Calu3 (cell line): ENCODE data around the gene SMIM7. TPM values are rescaled to one million over a fixed set of nuclear protein-coding genes. Genes with fewer than 3 reads are reported as not detected.
"Not testable (repeated sequence)": the region's sequence is repeated elsewhere in the genome, so short reads cannot be mapped to it uniquely, and the experiment has no call there.

ENCODE experiments used
- BruUV-seq: library from RNA; stranded (reverse); fragments of 400-500 nt; replicated peaks from 2 replicates; lab custom pipeline; 2021; lab: Mats Ljungman, UMichigan
- CTCF ChIA-PET: fragments of 300-600 bp; sonication (Branson Sonifier 250); formaldehyde crosslinking; loops from one replicate; lab custom pipeline; 2022; ENCODE audit warnings: antibody characterized with exemption; lab: Charles Lee
- DNase-seq: peaks from one replicate; pipeline ENCODE4 v3.0.0; 2022
- H3K27ac Mint-ChIP-seq: one replicate; pipeline ENCODE4 v1.8.0; 2022; ENCODE audit warnings: mixed read lengths; ENCODE audit not compliant: unreplicated experiment
- H3K27me3 Mint-ChIP-seq: one replicate; pipeline ENCODE4 v1.8.0; 2022; ENCODE audit warnings: mixed read lengths; ENCODE audit not compliant: unreplicated experiment
- H3K36me3 Mint-ChIP-seq: one replicate; pipeline ENCODE4 v1.8.0; 2022; ENCODE audit warnings: mild to moderate bottlenecking, moderate library complexity, mixed read lengths; ENCODE audit not compliant: insufficient read depth, unreplicated experiment
- H3K4me1 Mint-ChIP-seq: one replicate; pipeline ENCODE4 v1.8.0; 2022; ENCODE audit warnings: mild to moderate bottlenecking, low read depth, mixed read lengths; ENCODE audit not compliant: unreplicated experiment
- H3K4me3 Mint-ChIP-seq: one replicate; pipeline ENCODE4 v1.8.0; 2022; ENCODE audit warnings: mild to moderate bottlenecking, low read depth, moderate library complexity, mixed read lengths; ENCODE audit not compliant: unreplicated experiment
- H3K9me3 Mint-ChIP-seq: one replicate; pipeline ENCODE4 v1.8.0; 2022; ENCODE audit warnings: low read depth, mixed read lengths; ENCODE audit not compliant: unreplicated experiment
- CTCF ChIP-seq: fragments of 200-600 bp; IDR thresholded peaks from one replicate; pipeline ENCODE4 v1.8.0; 2022; ENCODE audit warnings: antibody characterized with exemption; ENCODE audit not compliant: unreplicated experiment
- intact Hi-C: fragments of 100-400 bp; cut with micrococcal nuclease; formaldehyde crosslinking; loops from one replicate; pipeline ENCODE4 v1.10.0; 2022; ENCODE audit not compliant: unreplicated experiment
- total RNA-seq: library from RNA; stranded (reverse); gene quantifications from 2 replicates; pipeline ENCODE4 v1.2.3, GENCODE V29; 2022

The SMIM7 gene
- total RNA-seq, 1 experiment from 2014 or later = 40.9 TPM

GRCh38 chr19:16678498-16678897 is 18.6 kb upstream of the SMIM7 start:
- H3K9me3 Mint-ChIP-seq = no peaks in the 10 kb centered on the region
- H3K27me3 Mint-ChIP-seq = no peaks in the 10 kb centered on the region
- no TSS peak for BruUV-seq
- TF ChIP-seq CTCF = no peak
- DNase-seq = no peak
- no peak overlapping the region for H3K27ac Mint-ChIP-seq
- CTCF ChIA-PET = interaction anchor here (0.6 to 0.7 kb wide), 2 partner anchors 10 to 1834 kb away, joined by 3 to 4 read pairs; no protein-coding TSS in a partner anchor
- no peaks in the 10 kb centered on the region for H3K4me1 Mint-ChIP-seq
- intact Hi-C loops = no loop called here
- H3K4me3 Mint-ChIP-seq = no peak overlapping the region
- no peaks in the 10 kb centered on the region for H3K36me3 Mint-ChIP-seq

GRCh38 chr19:16677055-16677454 is 17.1 kb upstream of the SMIM7 start:
- intact Hi-C loops = no loop called here
- Mint-ChIP-seq H3K9me3 (no peaks in the 10 kb centered on the region), H3K4me3 (no peak overlapping the region), H3K4me1 (no peaks in the 10 kb centered on the region), H3K27me3 (no peaks in the 10 kb centered on the region), H3K36me3 (no peaks in the 10 kb centered on the region), H3K27ac (no peak overlapping the region)
- no peak for DNase-seq
- CTCF ChIA-PET = interaction anchor here (0.6 kb wide), 2 partner anchors 52 to 95 kb away, joined by 3 to 5 read pairs; no protein-coding TSS in a partner anchor
- BruUV-seq = no TSS peak
- TF ChIP-seq CTCF = no peak

- Mint-ChIP-seq H3K36me3 (no peaks in the 10 kb centered on the region), H3K27ac (no peak overlapping the region), H3K27me3 (no peaks in the 10 kb centered on the region), H3K4me1 (no peaks in the 10 kb centered on the region), H3K4me3 (no peak overlapping the region), H3K9me3 (no peaks in the 10 kb centered on the region)
- DNase-seq = no peak
- TF ChIP-seq CTCF = no peak
- BruUV-seq = no TSS peak
- CTCF ChIA-PET = interaction anchor here (0.7 kb wide), 1 partner anchor 154 kb away, joined by 4 read pairs; no protein-coding TSS in a partner anchor
- intact Hi-C loops = no loop called here
Observed at GRCh38 chr19:16676101-16676798, 16.3 kb upstream of the SMIM7 start.

- H3K27me3 Mint-ChIP-seq, H3K4me1 Mint-ChIP-seq, H3K27ac Mint-ChIP-seq, CTCF ChIA-PET, BruUV-seq, H3K9me3 Mint-ChIP-seq, H3K36me3 Mint-ChIP-seq, DNase-seq, H3K4me3 Mint-ChIP-seq, intact Hi-C loops: not testable (repeated sequence)
Observed at GRCh38 chr19:16673839-16674238, 13.9 kb upstream of the SMIM7 start.

GRCh38 chr19:16673231-16673630 is 13.3 kb upstream of the SMIM7 start:
- no peaks in the 10 kb centered on the region for H3K4me1 Mint-ChIP-seq

More at GRCh38 chr19:16673231-16673630, 13.3 kb upstream of the SMIM7 start:
- CTCF ChIA-PET = no interaction called here
- H3K4me3 Mint-ChIP-seq = no peak overlapping the region
- BruUV-seq = no TSS peak
- H3K9me3 Mint-ChIP-seq = no peaks in the 10 kb centered on the region
- no peaks in the 10 kb centered on the region for H3K36me3 Mint-ChIP-seq
- no peaks in the 10 kb centered on the region for H3K27me3 Mint-ChIP-seq
- no peak overlapping the region for H3K27ac Mint-ChIP-seq
- DNase-seq = no peak
- intact Hi-C loops = no loop called here
- TF ChIP-seq CTCF = no peak
